Articular chondrocyte of knee joint (primary cell): ENCODE measurements around the gene HNRNPH2. TPM values are rescaled to one million over a fixed set of nuclear protein-coding genes. Genes with fewer than 3 reads are reported as not detected.

Experiments
- total RNA-seq: library from RNA; depleted of rRNA; stranded (reverse); fragments of >200 nt; gene quantifications from 2 replicates; pipeline ENCODE4 v1.2.3, GENCODE V29; 2012

HNRNPH2 gene
- 86.0 and 87.8 TPM in 2 replicates for total RNA-seq

GRCh38 chrX:101407748-101408531 lies at the start of gene HNRNPH2, which contains the start of gene GLA:
TSS of gene HNRNPH2 (plus strand) at chrX:101408222. CDS start at chrX:101411989, 3,767 bp downstream.
TSS of gene GLA (minus strand) at chrX:101407925. CDS start at chrX:101407903, 22 bp downstream.

GRCh38 chrX:101385795-101386541 lies 22.1 kb upstream of the HNRNPH2 start, which contains the start of gene BTK:
TSS of gene BTK (minus strand) at chrX:101386191. CDS start at chrX:101375284, 10,907 bp downstream.

GRCh38 chrX:101390664-101391525 lies 17.1 kb upstream of the HNRNPH2 start, which contains the start of gene RPL36A:
TSS of gene RPL36A (plus strand) at chrX:101391011. CDS start at chrX:101391044, 33 bp downstream.

Other genes with a start within 250 kb of the HNRNPH2 start
- gene DRP2, start 188.4 kb upstream of the HNRNPH2 start, total RNA-seq: 0.13 and 0.22 TPM in 2 replicates
- 0.22 and 0.26 TPM in 2 replicates for gene TAF7L, start 116.9 kb upstream of the HNRNPH2 start, total RNA-seq
- 5.3 and 7.6 TPM in 2 replicates for gene TIMM8A, start 59.5 kb upstream of the HNRNPH2 start, total RNA-seq
- not detected in 2 replicates for gene BTK, start 22.0 kb upstream of the HNRNPH2 start, total RNA-seq
- gene RPL36A, start 17.2 kb upstream of the HNRNPH2 start, total RNA-seq: 216 and 692 TPM in 2 replicates
- 23.7 and 26.5 TPM in 2 replicates for gene GLA, start 297 bp upstream of the HNRNPH2 start, total RNA-seq
- 6.1 and 6.4 TPM in 2 replicates for gene ARMCX4, start 77.2 kb downstream of the HNRNPH2 start, total RNA-seq
- 77.0 and 80.9 TPM in 2 replicates for gene ARMCX1, start 142.3 kb downstream of the HNRNPH2 start, total RNA-seq
- gene ARMCX6, start 209.8 kb downstream of the HNRNPH2 start, total RNA-seq: 22.9 and 28.4 TPM in 2 replicates
- 61.0 and 77.5 TPM in 2 replicates for gene ARMCX3, start 214.9 kb downstream of the HNRNPH2 start, total RNA-seq